Measurements from ENCODE around the gene SPEN. TPM values are rescaled to one million over a fixed set of nuclear protein-coding genes. Genes with fewer than 3 reads are reported as not detected.
"Not testable (repeated sequence)": the region's sequence is repeated elsewhere in the genome, so short reads cannot be mapped to it uniquely, and the experiment has no call there.

SPEN gene
- polyA plus RNA-seq, 12 donors: 31.7 to 75.5 (median 34.6) TPM; not detected in 1

DNA sequence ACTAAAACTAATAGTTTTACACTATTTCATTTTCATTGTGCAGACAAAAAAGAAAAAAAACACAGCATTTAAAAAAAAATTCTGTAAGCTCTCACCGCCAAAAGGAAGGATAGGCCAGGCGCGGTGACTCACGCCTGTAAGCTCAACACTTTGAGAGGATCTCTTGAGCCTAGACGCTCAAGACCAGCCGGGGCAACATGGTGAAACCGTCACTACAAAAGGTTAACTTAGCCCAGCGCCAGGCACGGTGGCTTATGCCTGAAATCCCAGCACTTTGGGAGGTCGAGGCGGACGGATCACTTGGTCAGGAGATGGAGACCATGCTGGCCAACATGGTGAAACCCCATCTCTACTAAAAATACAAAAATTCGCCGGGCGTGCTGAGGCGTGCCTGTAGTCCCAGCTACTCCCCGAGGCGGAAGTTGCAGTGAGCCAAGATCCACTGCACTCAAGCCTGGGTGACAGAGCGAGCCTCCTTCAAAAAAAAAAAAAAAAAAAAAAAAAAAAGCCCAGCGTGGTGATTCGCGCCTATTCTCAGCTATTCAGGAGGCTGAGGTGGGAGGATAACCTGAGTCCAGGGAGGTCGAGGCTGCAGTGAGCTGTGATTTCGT, 14.3 kb upstream of the SPEN start:
- DNase-seq: no peak

- DNase-seq: peak; percentile 43
These were observed 13.6 kb upstream of the SPEN start for GRCh38 chr1:15833842-15834405.

DNA sequence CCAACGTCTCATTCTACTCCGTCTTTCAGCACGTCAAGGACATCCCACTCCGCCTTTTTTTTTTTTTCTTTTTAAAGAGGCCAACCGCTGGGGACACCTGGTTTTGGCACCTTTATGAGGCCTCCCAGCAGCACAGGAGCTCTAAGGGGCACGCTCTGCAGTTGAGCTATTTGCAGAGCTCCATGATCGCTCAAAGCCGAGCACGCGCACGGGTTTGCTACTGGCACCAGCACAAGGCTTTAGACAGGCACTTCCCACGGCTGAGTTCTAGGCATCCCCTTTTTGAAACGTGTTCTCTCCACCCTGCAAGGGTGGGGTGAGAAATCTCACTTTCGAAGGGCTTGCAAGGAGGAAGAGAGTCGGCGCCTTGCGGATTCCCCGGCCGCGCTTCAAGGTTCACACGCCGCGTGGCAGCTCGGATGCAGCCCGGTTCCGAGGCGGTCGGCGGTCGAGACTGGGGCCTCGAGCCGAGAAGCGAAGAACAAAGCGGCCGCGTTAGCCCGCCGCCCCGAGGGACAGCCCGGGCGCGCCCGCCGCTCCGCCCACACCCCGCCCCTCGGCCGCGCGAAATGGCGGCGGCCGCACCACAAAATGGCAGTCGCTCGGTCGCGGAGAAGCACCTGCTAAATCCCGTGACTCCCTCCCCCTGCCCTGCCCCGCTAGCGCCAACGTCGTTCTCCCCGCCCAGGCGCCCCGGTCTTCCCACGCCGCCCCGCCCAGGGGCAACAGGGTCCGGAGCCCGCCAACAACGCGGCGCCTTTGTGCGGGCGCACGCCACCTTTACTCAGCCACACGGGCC, 12.9 kb upstream of the SPEN start:
- peak; percentile 94 for DNase-seq

DNA sequence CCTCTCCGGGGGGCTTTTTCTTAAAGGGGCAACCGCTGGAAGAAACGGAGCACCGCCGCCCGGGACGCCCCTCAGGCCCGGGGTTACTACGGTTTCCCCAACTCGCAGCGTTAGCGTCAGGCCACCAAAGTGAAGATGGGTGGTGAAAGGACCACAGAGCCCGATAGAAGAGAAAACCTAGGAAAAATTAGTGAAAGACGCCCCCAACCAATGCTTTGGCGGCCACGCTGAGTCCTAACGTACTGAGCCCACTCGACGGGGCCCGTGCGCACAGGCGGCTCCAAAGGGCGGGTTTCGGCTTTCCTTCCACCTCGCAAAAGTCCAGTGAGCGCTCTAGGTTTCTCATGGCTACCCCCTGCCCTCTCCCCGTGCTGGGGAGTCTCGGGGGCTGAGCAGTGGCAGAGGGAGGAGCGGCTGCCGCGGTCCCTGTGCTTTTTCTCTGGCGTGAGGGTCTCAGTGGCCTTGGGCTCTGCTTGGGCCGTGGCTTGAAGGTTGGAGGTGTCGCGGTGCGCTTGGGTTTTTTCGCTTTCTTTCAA, 12.2 kb upstream of the SPEN start:
- no peak for DNase-seq

- DNase-seq: peak; percentile 100
These were observed 11.6 kb upstream of the SPEN start for GRCh38 chr1:15835741-15836510.

DNA sequence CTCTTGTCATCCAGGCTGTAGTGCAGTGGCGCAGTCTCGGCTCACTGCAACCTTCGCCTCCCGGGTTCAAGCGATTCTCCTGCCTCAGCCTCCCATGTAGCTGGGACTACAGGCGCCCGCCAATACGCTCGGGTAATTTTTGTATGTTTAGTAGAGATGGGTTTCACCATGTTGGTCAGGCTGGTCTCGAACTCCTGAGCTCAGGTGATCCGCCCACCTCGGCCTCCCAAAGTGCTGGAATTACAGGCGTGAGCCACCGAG, 11.1 kb upstream of the SPEN start:
- not testable (repeated sequence) for DNase-seq

GRCh38 chr1:15836772-15837669, 10.5 kb upstream of the SPEN start:
- DNase-seq: no peak

GRCh38 chr1:15837931-15838330, 9.6 kb upstream of the SPEN start:
- no peak for DNase-seq

- DNase-seq: no peak
These were observed 8.8 kb upstream of the SPEN start for GRCh38 chr1:15838721-15839120.

DNA sequence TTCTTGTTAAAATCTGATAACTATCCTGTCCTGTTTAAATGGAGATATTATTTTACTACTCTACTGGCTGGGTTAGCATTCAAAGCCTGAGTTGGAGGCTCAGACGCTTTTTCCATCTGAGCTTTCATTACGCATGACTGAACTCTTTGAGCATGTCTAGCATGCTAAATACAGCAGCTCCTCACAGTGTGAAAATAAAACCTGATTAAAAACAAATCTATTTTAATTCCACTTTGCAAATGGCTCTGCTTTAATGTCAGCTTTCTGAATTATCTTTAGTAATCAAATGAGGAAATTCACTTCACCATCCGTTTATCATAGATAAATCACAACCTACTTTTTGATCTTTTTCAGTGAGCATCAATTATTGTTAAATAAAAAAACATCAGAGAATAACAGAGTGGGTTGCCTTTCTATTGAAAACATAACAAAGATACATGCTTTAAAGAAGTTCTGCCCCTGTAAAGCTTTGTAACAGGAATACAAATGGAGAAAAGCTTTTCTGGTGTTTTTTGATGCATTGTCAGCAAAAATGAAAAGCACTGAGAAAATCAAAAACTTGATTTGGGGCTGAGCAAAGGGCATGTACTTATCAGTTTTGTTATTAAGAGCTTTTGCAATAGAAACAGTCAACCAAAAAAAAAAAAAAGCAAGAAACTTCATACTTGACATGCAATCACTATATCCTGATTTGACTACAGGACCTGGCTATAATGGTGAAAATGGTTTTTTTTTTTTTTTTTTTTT, 3.5 kb upstream of the SPEN start:
- DNase-seq: no peak

DNA sequence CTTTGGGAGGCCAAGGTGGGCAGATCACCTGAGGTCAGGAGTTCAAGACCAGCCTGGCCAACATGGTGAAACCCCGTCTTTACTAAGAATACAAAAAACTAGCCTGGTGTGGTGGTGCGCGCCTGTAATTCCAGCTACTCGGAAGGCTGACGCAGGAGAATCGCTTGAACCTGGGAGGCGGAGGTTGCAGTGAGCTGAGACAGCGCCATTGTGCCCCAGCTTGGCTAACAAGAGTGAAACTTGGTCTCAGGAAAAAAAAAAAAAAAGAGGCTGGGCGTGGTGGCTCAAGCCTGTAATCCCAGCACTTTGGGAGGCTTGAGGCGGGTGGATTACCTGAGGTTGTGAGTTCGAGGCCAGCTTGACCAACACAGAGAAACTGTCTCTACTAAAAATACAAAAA, 1.5 kb upstream of the SPEN start:
- not testable (repeated sequence) for DNase-seq

DNA sequence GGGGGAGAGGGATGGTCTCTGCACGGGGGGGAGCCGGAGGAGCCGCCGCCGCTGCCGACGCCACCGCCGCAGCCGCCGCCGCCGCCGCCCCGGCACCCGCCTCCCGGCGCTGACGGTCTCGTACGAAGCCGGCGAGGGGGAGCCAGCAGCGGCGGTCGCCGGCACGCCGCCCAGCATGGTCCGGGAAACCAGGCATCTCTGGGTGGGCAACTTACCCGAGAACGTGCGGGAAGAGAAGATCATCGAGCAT, 311 bp downstream of the SPEN start:
- no peak for DNase-seq

DNA sequence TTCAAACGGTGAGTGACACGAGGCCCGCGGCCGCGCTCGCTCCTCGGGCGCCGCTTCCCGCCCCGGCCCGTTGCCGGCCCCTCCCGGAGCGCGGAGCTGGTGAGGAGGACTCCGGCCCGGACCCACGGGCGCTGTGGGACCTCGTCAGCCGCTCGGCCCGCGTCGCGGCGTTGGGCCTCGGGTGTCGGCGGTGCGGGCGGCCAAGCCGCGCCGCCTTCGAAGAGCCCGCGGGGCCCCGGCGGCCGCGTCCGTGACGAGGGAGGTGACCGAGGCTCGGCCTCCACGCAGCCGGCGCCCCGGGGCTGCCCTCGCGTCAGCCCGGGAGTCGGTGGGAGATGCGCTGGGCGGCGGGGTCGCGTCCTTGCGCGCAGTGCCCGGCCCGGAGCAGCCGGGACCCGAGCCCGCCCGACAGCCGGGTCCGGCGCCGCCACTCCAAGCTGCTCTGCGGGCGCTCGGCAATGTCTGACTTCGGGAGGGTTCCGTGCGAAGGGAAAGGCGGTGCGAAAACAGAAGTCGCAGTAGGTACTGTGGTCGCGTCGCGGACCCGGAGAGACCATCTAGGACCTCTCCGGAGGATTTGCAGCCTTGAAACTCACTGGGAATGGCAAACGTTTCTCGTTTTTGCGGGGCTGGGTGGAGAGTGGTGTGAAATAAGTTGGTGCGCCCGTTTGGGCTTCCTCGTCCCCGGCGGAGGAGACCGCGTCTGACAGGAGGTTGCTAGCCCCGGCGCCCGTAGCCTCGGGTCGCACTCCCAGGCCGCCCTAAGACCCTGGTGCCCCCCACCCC, 829 bp downstream of the SPEN start:
- no peak for DNase-seq

DNA sequence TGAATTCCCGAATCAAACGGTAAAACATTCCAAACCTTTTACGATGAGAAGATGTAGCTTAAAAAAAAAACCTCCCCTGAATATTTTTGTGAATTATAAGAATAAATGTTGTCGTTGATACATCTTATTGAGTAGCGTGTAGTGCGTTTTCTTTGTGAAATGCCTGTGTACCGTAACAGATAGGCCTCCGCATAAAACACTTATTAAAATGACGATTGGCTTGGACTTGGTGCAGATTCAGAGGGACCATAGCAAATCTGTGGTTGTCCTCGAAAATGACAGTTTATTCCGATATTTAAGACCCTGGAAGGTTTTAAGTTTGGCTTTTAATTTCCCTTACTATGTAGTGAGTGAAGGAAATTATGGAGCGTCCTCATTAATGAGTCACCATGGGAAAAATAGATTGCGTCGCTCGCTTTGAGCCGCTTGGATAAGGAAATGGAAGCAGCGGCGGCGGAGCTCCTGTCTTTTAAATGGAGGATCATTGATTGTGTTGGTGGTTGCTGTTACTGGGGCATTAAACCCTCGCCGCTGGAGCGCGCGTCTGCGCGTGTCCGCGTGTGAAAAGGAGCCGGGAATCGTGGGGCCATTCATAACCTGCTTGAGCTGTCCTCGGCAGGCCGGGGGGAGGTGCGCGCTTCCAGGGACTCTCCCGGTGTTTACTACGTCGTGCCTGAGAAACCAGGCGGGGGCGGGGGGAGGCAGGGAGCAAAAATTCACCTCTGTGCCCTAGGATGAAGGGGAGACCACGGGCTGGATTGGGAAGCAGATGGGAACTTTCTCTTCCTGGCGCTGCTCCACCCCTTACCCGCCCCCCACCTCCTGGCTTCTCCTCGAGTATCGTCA, 1.6 kb downstream of the SPEN start:
- DNase-seq: peak; percentile 87

DNA sequence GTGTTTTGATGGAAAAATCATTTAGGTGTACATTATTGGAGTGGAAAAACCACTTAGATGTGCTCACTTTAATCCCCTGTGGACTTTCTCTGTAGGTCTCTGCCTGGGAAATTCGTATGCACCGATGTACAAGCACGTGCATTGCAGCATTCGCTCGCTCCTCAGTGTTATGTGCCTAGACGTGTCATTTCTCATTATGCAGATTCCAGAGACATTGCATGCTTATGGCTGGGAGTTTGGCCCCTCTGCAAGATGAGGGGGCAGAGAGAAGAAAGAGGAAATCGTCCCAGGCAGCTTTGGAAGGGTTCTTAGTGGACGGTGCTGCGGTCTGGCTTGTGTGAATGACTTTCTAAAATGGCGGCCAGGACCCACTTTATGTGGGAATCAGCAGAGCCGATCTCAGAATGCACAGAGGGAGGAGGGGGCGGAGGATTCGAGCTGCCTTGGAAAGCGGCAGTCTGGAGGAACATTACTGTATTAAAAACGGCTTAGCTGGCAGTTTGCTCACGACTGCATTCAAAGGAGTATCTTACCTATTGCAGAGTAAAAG, 2.3 kb downstream of the SPEN start:
- peak; percentile 86 for DNase-seq

- no peak for DNase-seq
These were observed 3.0 kb downstream of the SPEN start for GRCh38 chr1:15850471-15851001.

DNA sequence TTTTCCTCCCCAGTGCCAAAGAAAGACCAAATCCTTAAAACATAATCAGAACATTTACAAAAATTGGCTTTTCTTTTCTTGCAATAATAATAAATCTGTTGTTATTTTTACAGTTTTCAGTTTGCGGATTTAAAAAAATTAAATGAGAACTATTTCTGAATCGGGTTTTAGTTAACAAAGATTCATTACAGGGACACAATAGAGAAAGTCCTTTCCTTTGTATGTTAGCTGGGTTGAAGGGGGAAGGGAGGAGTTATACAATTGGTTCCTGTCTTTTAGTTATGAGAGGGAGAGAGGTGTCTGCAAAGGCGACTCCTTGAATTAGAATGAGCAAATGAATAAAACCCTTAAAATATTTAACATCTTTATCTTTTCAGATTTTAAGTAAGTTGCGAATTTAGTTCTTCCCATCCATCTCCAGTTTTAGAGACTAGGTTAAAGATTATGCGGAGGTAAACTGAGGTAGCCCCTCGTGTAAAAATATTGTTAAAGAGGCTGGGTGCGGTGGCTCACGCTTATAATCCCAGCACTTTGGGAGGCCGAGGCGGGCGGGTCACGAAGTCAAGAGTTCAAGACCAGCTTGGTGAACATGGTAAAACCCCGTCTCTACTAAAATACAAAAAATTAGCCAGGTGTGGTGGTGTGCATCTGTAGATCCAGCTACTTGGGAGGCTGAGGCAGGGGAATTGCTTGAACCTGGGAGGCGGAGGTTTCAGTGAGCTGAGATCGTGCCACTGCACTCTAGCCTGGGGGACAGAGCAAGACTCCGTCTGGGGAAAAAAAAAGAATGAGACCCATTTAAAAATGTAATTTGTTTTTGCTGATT, 3.9 kb downstream of the SPEN start:
- DNase-seq: no peak

Measured in muscle of arm (tissue), 12 donors.